SU-DHL-6 (cell line): ENCODE measurements around the gene SMIM45.

Source experiments
- EZH2phosphoT487 ChIP-seq: fragments of 200-600 bp; sonication (generic), shearing (Covaris generic); conservative IDR thresholded peaks from 2 replicates; pipeline ENCODE4 v1.6.1; 2018; ENCODE audit warnings: mild to moderate bottlenecking, antibody characterized with exemption, low read length, moderate library complexity, mixed read lengths
- TF ChIP-seq, protein P1 (sequence below): fragments of 200-600 bp; sonication (generic); IDR thresholded peaks from one replicate; pipeline ENCODE4 v1.5.1; 2017; ENCODE audit warnings: antibody characterized with exemption, mild to moderate bottlenecking, low read length, moderate library complexity; ENCODE audit not compliant: insufficient read depth, poor library complexity, severe bottlenecking

GRCh38 chr22:41966225-41966606, 14.3 kb downstream of the SMIM45 start:
- TF ChIP-seq, protein P1, sequence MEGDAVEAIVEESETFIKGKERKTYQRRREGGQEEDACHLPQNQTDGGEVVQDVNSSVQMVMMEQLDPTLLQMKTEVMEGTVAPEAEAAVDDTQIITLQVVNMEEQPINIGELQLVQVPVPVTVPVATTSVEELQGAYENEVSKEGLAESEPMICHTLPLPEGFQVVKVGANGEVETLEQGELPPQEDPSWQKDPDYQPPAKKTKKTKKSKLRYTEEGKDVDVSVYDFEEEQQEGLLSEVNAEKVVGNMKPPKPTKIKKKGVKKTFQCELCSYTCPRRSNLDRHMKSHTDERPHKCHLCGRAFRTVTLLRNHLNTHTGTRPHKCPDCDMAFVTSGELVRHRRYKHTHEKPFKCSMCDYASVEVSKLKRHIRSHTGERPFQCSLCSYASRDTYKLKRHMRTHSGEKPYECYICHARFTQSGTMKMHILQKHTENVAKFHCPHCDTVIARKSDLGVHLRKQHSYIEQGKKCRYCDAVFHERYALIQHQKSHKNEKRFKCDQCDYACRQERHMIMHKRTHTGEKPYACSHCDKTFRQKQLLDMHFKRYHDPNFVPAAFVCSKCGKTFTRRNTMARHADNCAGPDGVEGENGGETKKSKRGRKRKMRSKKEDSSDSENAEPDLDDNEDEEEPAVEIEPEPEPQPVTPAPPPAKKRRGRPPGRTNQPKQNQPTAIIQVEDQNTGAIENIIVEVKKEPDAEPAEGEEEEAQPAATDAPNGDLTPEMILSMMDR, result no peak
- TF ChIP-seq EZH2phosphoT487, result no peak
